Measurements from ENCODE around the gene PHKG2. TPM values are rescaled to one million over a fixed set of nuclear protein-coding genes. Genes with fewer than 3 reads are reported as not detected.
"Not testable (repeated sequence)": the region's sequence is repeated elsewhere in the genome, so short reads cannot be mapped to it uniquely, and the experiment has no call there.

Gene PHKG2
- 10 to 100 TPM; 24.7 to 43.9 (median 29.8) TPM for polyA plus RNA-seq (ENCODE audit: low read depth in 6 of 6)

- ATAC-seq (ENCODE audit: low read depth in 2 of 2) (peak; percentile 99), DNase-seq (peak; percentile 96)
- Mint-ChIP-seq H3K36me3 (peaks cover 5 to 8% of the 10 kb centered on the region in 2 donors), H3K9me3 (no peaks in the 10 kb centered on the region), H3K4me1 (peaks cover 23 to 32% (median 29%) of the 10 kb centered on the region in 3 donors), H3K27ac (peak within 1 kb of the TSS; percentile 84 to 95 (median 88)), H3K27me3 (no peaks in the 10 kb centered on the region), H3K4me3 (peak within 1 kb of the TSS; percentile 88 to 97 (median 94))
These were observed at the start of gene PHKG2 for GRCh38 chr16:30747799-30748633. Gene PHKG2, plus strand, starts transcription at chr16:30748425. Its CDS starts 396 bp downstream, at chr16:30748821.

- DNase-seq = peak; percentile 68
- H3K4me3 Mint-ChIP-seq = peak within 1 kb of the TSS; percentile 92 to 99 (median 98)
- H3K27ac Mint-ChIP-seq = peak within 1 kb of the TSS; percentile 99 to 100 (median 100)
- peaks cover 24 to 29% (median 25%) of the 10 kb centered on the region in 3 donors for H3K4me1 Mint-ChIP-seq
- no peaks in the 10 kb centered on the region for H3K27me3 Mint-ChIP-seq
- H3K36me3 Mint-ChIP-seq = no peaks in the 10 kb centered on the region
- ATAC-seq (ENCODE audit: low read depth in 2 of 2) = peak; percentile 11 to 15
- H3K9me3 Mint-ChIP-seq = no peaks in the 10 kb centered on the region
These were observed 49.2 kb upstream of the PHKG2 start, which contains the start of gene SRCAP for GRCh38 chr16:30698816-30699614. Gene SRCAP, plus strand, starts transcription at chr16:30699171. Its CDS starts 1,654 bp downstream, at chr16:30700825.

- Mint-ChIP-seq H3K9me3 (no peaks in the 10 kb centered on the region), H3K27ac (peak overlapping the region; percentile 97 to 100 (median 98)), H3K4me1 (peaks cover 24 to 28% (median 25%) of the 10 kb centered on the region in 3 donors), H3K4me3 (peak overlapping the region; percentile 92 to 99 (median 98)), H3K27me3 (no peaks in the 10 kb centered on the region), H3K36me3 (no peaks in the 10 kb centered on the region)
- no peak for ATAC-seq (ENCODE audit: low read depth in 2 of 2)
- no peak for DNase-seq
These were observed 48.6 kb upstream of the PHKG2 start for GRCh38 chr16:30699615-30700099.

DNA sequence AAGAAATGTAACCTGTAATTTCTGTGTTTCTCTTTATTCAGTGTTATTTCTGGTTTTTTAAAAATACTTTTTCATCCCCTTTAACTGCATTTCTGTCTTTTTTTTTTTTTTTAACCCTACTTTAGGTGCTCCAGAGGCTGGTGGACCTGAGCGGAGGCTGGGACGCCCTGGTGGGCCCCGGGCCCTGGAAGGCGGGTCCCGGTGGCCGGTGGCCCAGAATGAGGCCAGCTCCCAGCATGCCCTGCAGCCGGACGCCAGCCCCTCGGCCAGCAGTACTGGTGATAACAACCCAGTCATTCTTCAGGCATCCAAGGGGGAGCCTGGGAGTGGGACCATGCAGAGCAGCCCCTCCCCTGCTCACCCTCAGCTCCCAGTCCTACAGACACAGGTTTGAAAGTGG, 47.7 kb upstream of the PHKG2 start:
- no peak for ATAC-seq (ENCODE audit: low read depth in 2 of 2)
- Mint-ChIP-seq H3K9me3 (no peaks in the 10 kb centered on the region), H3K27ac (peak overlapping the region in 1 of 6 donors; percentile 100), H3K4me3 (peak overlapping the region in 1 of 8 donors; percentile 92), H3K27me3 (no peaks in the 10 kb centered on the region), H3K4me1 (peaks cover 24 to 28% (median 25%) of the 10 kb centered on the region in 3 donors), H3K36me3 (no peaks in the 10 kb centered on the region)
- DNase-seq = no peak

- Mint-ChIP-seq H3K9me3 (no peaks in the 10 kb centered on the region), H3K4me3 (peak overlapping the region in 2 of 8 donors; percentile 9 to 78), H3K4me1 (peaks cover 24 to 28% (median 25%) of the 10 kb centered on the region in 3 donors), H3K27ac (peak overlapping the region in 1 of 6 donors; percentile 100), H3K36me3 (no peaks in the 10 kb centered on the region), H3K27me3 (no peaks in the 10 kb centered on the region)
- ATAC-seq (ENCODE audit: low read depth in 2 of 2) (no peak), DNase-seq (no peak)
These were observed 47.3 kb upstream of the PHKG2 start for GRCh38 chr16:30700971-30701370.

DNA sequence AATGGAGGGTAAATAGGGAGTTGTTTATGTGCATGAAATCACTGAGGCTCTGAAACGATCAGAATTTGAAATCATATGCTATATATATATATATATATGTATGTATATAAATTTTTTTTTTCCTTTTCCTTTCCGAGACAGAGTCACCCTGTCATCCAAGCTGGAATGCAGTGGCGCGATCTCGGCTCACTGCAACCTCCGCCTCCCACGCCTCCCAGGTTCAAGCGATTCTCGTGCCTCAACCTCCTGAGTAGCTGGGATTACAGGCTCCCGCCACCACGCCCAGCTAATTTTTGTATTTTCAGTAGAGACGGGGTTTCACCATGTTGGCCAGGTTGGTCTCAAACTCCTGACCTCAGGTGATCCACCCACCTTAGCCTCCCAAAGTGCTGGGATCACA, 45.2 kb upstream of the PHKG2 start:
- ATAC-seq (ENCODE audit: low read depth in 2 of 2); H3K36me3 Mint-ChIP-seq; DNase-seq; H3K27me3 Mint-ChIP-seq; H3K9me3 Mint-ChIP-seq: not testable (repeated sequence)
- peaks cover 15 to 18% (median 16%) of the 10 kb centered on the region in 3 donors for H3K4me1 Mint-ChIP-seq
- H3K27ac Mint-ChIP-seq = peak overlapping the region in 1 of 6 donors; percentile 34
- H3K4me3 Mint-ChIP-seq = peak overlapping the region in 1 of 8 donors; percentile 43

DNA sequence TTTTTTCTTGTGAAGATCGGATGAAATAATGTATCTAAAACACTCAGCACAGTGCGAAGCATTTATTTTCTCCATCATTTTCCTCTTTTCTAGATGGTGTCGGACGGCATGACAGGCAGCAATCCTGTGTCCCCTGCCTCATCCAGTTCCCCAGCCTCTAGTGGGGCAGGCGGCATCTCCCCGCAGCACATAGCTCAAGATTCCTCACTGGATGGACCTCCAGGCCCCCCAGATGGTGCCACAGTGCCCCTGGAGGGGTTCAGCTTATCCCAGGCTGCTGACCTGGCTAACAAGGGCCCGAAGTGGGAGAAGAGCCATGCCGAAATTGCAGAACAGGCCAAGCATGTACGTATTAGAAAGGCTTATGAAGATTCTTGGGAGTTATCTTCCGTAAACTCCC, 44.3 kb upstream of the PHKG2 start:
- Mint-ChIP-seq H3K36me3 (peaks cover 9 to 10% of the 10 kb centered on the region in 2 donors), H3K4me1 (peaks cover 13 to 16% (median 14%) of the 10 kb centered on the region in 3 donors), H3K27me3 (no peaks in the 10 kb centered on the region), H3K9me3 (no peaks in the 10 kb centered on the region), H3K4me3 (no peak overlapping the region), H3K27ac (no peak overlapping the region)
- DNase-seq (no peak), ATAC-seq (ENCODE audit: low read depth in 2 of 2) (no peak)

DNA sequence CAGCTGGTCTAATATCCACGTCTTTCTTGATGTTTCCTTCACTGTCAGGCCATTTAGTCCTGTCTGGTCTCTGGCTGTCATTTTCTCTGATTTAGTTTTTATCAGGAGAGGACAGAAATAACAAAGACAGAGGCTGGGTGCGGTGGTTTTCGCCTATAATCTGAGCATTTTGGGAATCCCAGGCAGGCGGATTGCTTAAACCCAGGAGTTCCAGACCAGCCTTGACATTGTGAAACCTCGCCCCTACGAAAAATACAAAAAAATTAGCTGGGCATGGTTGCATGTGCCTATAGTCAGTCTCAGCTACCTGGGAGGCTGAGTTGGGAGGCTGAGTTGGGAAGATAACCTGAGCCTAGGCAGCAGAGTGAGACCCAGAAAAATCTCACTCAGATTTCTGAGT, 42.2 kb upstream of the PHKG2 start:
- peaks cover 16 to 28% of the 10 kb centered on the region in 2 donors for H3K36me3 Mint-ChIP-seq
- ATAC-seq (ENCODE audit: low read depth in 2 of 2) (no peak), DNase-seq (no peak)
- H3K4me3 Mint-ChIP-seq = no peak overlapping the region
- H3K9me3 Mint-ChIP-seq = no peaks in the 10 kb centered on the region
- peaks cover 0 to 8% (median 2%) of the 10 kb centered on the region in 3 donors for H3K4me1 Mint-ChIP-seq
- H3K27ac Mint-ChIP-seq = no peak overlapping the region
- H3K27me3 Mint-ChIP-seq = no peaks in the 10 kb centered on the region

GRCh38 chr16:30710971-30711370, 37.3 kb upstream of the PHKG2 start:
- H3K4me3 Mint-ChIP-seq = no peak overlapping the region
- peaks cover 0 to 2% (median 0%) of the 10 kb centered on the region in 7 donors for H3K9me3 Mint-ChIP-seq
- H3K27ac Mint-ChIP-seq = peak overlapping the region in 5 of 6 donors; percentile 17 to 38 (median 22)
- H3K36me3 Mint-ChIP-seq = peaks cover 47 to 65% of the 10 kb centered on the region in 2 donors
- H3K27me3 Mint-ChIP-seq = no peaks in the 10 kb centered on the region
- peaks cover 10 to 24% (median 13%) of the 10 kb centered on the region in 3 donors for H3K4me1 Mint-ChIP-seq
- DNase-seq = no peak
- ATAC-seq (ENCODE audit: low read depth in 2 of 2) = no peak

- H3K9me3 Mint-ChIP-seq = peaks cover 0 to 2% (median 0%) of the 10 kb centered on the region in 7 donors
- H3K4me3 Mint-ChIP-seq = peak overlapping the region in 1 of 8 donors; percentile 41
- no peak for ATAC-seq (ENCODE audit: low read depth in 2 of 2)
- H3K4me1 Mint-ChIP-seq = peaks cover 14 to 29% (median 15%) of the 10 kb centered on the region in 3 donors
- H3K27me3 Mint-ChIP-seq = no peaks in the 10 kb centered on the region
- H3K27ac Mint-ChIP-seq = peak overlapping the region in 2 of 6 donors; percentile 18 to 86
- DNase-seq = no peak
- peaks cover 50 to 72% of the 10 kb centered on the region in 2 donors for H3K36me3 Mint-ChIP-seq
These were observed 36.5 kb upstream of the PHKG2 start for GRCh38 chr16:30711712-30712111.

- ATAC-seq (ENCODE audit: low read depth in 2 of 2) (peak; percentile 89 to 97), DNase-seq (no peak)
- peak overlapping the region; percentile 48 to 88 (median 82) for H3K27ac Mint-ChIP-seq
- peaks cover 43 to 51% of the 10 kb centered on the region in 2 donors for H3K36me3 Mint-ChIP-seq
- H3K4me3 Mint-ChIP-seq = peak overlapping the region in 3 of 8 donors; percentile 1 to 10 (median 5)
- H3K4me1 Mint-ChIP-seq = peaks cover 14 to 23% (median 15%) of the 10 kb centered on the region in 3 donors
- no peaks in the 10 kb centered on the region for H3K27me3 Mint-ChIP-seq
- peaks cover 0 to 2% (median 0%) of the 10 kb centered on the region in 7 donors for H3K9me3 Mint-ChIP-seq
These were observed 32.3 kb upstream of the PHKG2 start for GRCh38 chr16:30715750-30716445.

GRCh38 chr16:30720086-30720485, 28.1 kb upstream of the PHKG2 start:
- H3K9me3 Mint-ChIP-seq = peaks cover 0 to 2% (median 0%) of the 10 kb centered on the region in 7 donors
- peaks cover 29 to 59% of the 10 kb centered on the region in 2 donors for H3K36me3 Mint-ChIP-seq
- peaks cover 24 to 28% (median 27%) of the 10 kb centered on the region in 3 donors for H3K4me1 Mint-ChIP-seq
- ATAC-seq (ENCODE audit: low read depth in 2 of 2) = no peak
- no peak for DNase-seq
- no peaks in the 10 kb centered on the region for H3K27me3 Mint-ChIP-seq
- no peak overlapping the region for H3K4me3 Mint-ChIP-seq
- H3K27ac Mint-ChIP-seq = peak overlapping the region in 1 of 6 donors; percentile 85
